Amniotic epithelial cell (primary cell): ENCODE measurements around the gene PLPPR3.

Experiments
- DNase-seq: peaks from one replicate; pipeline ENCODE4 v3.0.0-alpha.2; 2010; ENCODE audit warnings: low read depth

The PLPPR3 gene

GRCh38 chr19:796692-797527, 24.8 kb downstream of the PLPPR3 start, which contains the start of gene PTBP1:
TSS of gene PTBP1 (plus strand) at chr19:797452. CDS start at chr19:797498, 46 bp downstream.
- peak; percentile 100 for DNase-seq

GRCh38 chr19:795691-796581, 25.8 kb downstream of the PLPPR3 start:
- no peak for DNase-seq

GRCh38 chr19:795073-795611, 26.6 kb downstream of the PLPPR3 start:
- DNase-seq, result no peak

- DNase-seq, result no peak
Measured at GRCh38 chr19:793806-794205, 27.9 kb downstream of the PLPPR3 start.

GRCh38 chr19:792306-792885, 29.4 kb downstream of the PLPPR3 start:
- no peak for DNase-seq

GRCh38 chr19:791567-792305, 30.0 kb downstream of the PLPPR3 start:
- peak; percentile 46 for DNase-seq

GRCh38 chr19:791007-791566, 30.7 kb downstream of the PLPPR3 start:
- DNase-seq, result no peak

DNA sequence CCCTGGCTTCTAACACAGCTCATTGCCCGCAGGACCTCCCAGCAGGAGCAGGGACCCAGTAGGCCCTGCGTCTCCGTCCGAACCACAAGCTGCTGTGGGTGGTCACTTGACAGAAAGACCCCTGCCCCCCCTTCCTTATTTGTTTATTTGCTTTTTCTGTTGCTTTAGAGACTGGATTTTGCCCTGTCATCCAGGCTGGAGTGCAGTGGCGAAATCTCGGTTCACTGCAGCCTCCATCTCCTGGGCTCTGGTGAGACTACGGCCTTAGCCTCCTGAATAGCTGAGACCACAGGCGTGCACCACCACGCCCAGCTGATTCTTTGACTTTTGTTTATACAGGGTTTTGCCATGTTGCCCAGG, 32.1 kb downstream of the PLPPR3 start:
- DNase-seq, result peak; percentile 51

GRCh38 chr19:788983-789700, 32.6 kb downstream of the PLPPR3 start:
- DNase-seq, result no peak

- no peak for DNase-seq
Measured at GRCh38 chr19:788686-788982, 33.1 kb downstream of the PLPPR3 start.

GRCh38 chr19:787536-787935, 34.2 kb downstream of the PLPPR3 start:
- DNase-seq, result no peak

DNA sequence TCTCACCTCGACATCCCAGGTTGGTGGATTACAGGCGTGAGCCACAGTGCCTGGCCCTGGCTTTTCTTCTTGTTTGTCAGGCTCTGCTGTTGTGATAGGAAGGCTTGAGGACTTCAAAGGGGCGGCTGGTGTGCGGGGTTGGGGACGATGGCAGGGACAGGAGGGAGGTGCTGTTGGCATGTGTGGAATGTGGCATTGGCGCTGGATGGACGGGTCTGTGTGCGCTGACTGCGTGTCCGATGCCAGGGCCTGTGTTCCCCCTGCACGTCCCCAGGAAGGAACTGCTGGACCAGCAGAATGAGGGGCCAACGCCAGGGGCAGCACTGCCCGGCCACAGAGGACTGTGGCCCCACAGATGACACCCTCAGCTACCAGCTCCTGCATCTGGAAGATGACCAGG, 37.2 kb downstream of the PLPPR3 start:
- no peak for DNase-seq

GRCh38 chr19:782878-783668, 38.7 kb downstream of the PLPPR3 start:
- peak; percentile 62 for DNase-seq

GRCh38 chr19:782185-782877, 39.4 kb downstream of the PLPPR3 start:
- DNase-seq, result peak; percentile 64

DNA sequence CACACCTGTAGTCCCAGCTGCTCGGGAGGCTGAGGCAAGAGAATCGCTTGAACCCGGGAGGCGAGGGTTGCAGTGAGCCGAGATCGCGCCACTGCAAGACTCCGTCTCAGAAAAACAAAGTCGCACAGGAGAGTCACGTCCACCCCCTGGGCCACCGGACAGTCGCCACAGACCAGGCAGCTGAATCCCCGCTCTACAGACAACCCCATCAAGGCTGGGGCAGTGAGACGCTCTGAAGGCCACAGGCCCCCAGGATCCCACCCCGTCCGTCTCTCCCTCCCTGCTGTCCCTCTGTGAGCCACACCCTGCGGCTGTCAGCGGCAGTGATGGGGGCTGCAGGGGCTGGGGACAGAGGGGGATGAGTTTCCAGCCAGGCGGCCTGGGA, 40.0 kb downstream of the PLPPR3 start:
- no peak for DNase-seq

DNA sequence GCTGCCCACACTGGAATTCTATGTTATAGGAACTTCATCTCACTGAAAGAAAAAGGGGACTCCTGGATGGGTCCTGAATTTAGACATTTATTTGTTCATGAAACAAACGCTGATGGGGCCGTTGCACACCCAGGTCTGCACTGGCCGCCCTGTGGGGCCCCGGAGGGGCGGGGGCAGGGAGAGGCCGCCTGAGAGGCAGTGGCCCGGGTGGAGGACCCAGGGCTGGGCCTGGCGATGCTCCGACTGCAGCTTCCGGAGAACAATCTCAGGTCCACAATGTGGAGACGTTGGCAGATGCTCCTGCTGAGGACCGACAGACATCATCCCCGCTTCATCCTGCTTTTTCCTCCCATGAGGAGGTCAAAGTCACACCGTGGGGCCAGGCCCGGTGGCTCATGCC, 40.8 kb downstream of the PLPPR3 start:
- DNase-seq, result no peak

- DNase-seq, result peak; percentile 99
Measured at GRCh38 chr19:778910-779653, 42.7 kb downstream of the PLPPR3 start.

DNA sequence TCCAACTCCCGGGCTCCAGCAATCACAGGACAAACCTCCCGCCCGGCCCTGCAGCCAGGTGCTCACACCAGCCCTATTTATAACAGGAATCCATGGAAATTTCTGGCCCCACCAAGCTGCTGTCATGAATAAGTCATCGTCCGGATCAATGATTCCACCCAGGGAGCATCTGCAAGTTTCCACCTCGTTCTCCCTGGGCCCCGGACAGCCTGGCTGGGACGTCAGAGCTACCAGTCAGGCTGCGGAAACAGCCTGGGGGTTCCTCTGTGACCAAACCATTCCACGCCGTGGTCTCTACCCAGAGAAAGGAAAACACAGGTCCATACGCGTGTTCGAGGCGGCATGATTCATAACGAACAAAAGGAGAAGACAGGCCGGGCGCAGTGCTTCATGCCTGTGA, 45.2 kb downstream of the PLPPR3 start:
- no peak for DNase-seq
